Activated naive CD4-positive, alpha-beta T cell treated with anti-CD3 and anti-CD28 coated beads, Interleukin-2, amount 10 ng/mL, durations not matched to agents 5 hours and 36 hours (primary cell): ENCODE measurements around the gene PPP3R2. TPM values are rescaled to one million over a fixed set of nuclear protein-coding genes. Genes with fewer than 3 reads are reported as not detected.

Experiments used
- total RNA-seq, 2 experiments: library from RNA; stranded (reverse); gene quantifications; one replicate each; pipeline ENCODE4 v1.2.3, GENCODE V29; 2021

Gene PPP3R2, protein sequence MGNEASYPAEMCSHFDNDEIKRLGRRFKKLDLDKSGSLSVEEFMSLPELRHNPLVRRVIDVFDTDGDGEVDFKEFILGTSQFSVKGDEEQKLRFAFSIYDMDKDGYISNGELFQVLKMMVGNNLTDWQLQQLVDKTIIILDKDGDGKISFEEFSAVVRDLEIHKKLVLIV
- not detected for total RNA-seq

DNA sequence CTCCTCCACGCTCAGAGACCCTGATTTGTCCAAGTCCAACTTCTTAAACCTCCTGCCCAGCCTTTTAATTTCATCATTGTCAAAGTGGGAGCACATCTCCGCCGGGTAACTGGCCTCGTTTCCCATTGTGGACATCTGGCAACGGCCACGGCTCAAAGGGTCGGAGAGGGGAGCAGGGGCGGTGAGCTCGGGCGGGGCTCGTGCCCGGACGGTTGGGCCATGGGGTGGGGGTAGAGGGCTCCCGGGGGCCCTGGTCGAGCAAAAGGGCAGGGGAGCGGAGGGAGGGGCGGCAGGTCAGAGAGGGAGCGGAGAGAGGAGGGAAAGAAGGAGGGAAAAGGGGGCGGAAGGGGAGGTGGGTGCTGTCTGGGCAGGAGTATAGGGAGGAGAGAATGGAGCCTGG lies at the start of gene PPP3R2:
Gene PPP3R2 (minus strand): TSS at position 174 of the 400 bp plus-strand sequence. CDS start 48 bp downstream, at position 126.

Other genes with a start within 250 kb of the PPP3R2 start
- gene BAAT, start 210.0 kb downstream of the PPP3R2 start, total RNA-seq: not detected
- 10 to 100 TPM in 1 of 2 experiments, 1 to 10 TPM in 1; 9.9 to 10.9 TPM for gene MRPL50, start 196.4 kb downstream of the PPP3R2 start, total RNA-seq
- gene ZNF189, start 196.1 kb downstream of the PPP3R2 start, total RNA-seq: 10 to 100 TPM; 12.8 to 13.4 TPM
- gene ALDOB, start 159.2 kb downstream of the PPP3R2 start, total RNA-seq: not detected
- gene RNF20, start 61.1 kb downstream of the PPP3R2 start, total RNA-seq: 10 to 100 TPM; 46.7 to 46.8 TPM
- gene GRIN3A, start 143.7 kb upstream of the PPP3R2 start, total RNA-seq: under 1 TPM in 1 of 2 experiments, not detected in 1; 0.03 TPM